ENCODE measurements around the gene ARF5.
A peak's percentile ranks its signal among the peaks of the same experiment; 100 is the strongest.

ARF5 gene

GRCh38 chr7:127598318-127598717, 10.1 kb downstream of the ARF5 start:
- no peak for DNase-seq (ENCODE audit: extremely low read depth, low read depth)
- TF ChIP-seq CTCF (IDR thresholded peaks at IDR 0.05; ENCODE audit: low read depth, low read length) = peak; percentile 4

GRCh38 chr7:127600885-127601284, 12.7 kb downstream of the ARF5 start:
- TF ChIP-seq CTCF (IDR thresholded peaks at IDR 0.05; ENCODE audit: low read depth, low read length) = no peak
- no peak for DNase-seq (ENCODE audit: extremely low read depth, low read depth)

GRCh38 chr7:127608446-127608845, 20.2 kb downstream of the ARF5 start:
- no peak for DNase-seq (ENCODE audit: extremely low read depth, low read depth)
- no peak for TF ChIP-seq CTCF (IDR thresholded peaks at IDR 0.05; ENCODE audit: low read depth, low read length)

- no peak for DNase-seq (ENCODE audit: extremely low read depth, low read depth)
- no peak for TF ChIP-seq CTCF (IDR thresholded peaks at IDR 0.05; ENCODE audit: low read depth, low read length)
Measured at GRCh38 chr7:127609297-127609696, 21.1 kb downstream of the ARF5 start.

- no peak for TF ChIP-seq CTCF (IDR thresholded peaks at IDR 0.05; ENCODE audit: low read depth, low read length)
- DNase-seq (ENCODE audit: extremely low read depth, low read depth) = no peak
Measured at GRCh38 chr7:127612263-127612662, 24.1 kb downstream of the ARF5 start.

GRCh38 chr7:127616724-127617123, 28.5 kb downstream of the ARF5 start:
- DNase-seq (ENCODE audit: extremely low read depth, low read depth) = no peak
- no peak for TF ChIP-seq CTCF (IDR thresholded peaks at IDR 0.05; ENCODE audit: low read depth, low read length)

- no peak for TF ChIP-seq CTCF (IDR thresholded peaks at IDR 0.05; ENCODE audit: low read depth, low read length)
- no peak for DNase-seq (ENCODE audit: extremely low read depth, low read depth)
Measured at GRCh38 chr7:127618042-127618441, 29.8 kb downstream of the ARF5 start, which contains the start of gene PAX4. TSS of gene PAX4 (minus strand) at chr7:127618142. CDS start at chr7:127615928, 2,214 bp downstream.

Measured in AG09319 (cell line).